GM23338 (cell line): ENCODE results near the gene TACC3.

Experiments used
- CREB1 ChIP-seq: fragments of 250-450 bp; sonication (Bioruptor Pico); IDR thresholded peaks from 2 replicates; pipeline ENCODE4 v1.5.0; 2020; ENCODE audit warnings: low read depth, mild to moderate bottlenecking, moderate library complexity
- EZH2 ChIP-seq: fragments of 200-600 bp; sonication (generic); IDR thresholded peaks from one replicate; pipeline ENCODE4 v1.8.0; 2017; ENCODE audit warnings: antibody characterized with exemption, mild to moderate bottlenecking, low read depth; ENCODE audit not compliant: unreplicated experiment
- EZH2phosphoT487 ChIP-seq: fragments of 200-600 bp; sonication (generic); IDR thresholded peaks from one replicate; pipeline ENCODE4 v1.8.1; 2018; ENCODE audit warnings: antibody characterized with exemption; ENCODE audit not compliant: unreplicated experiment
- JUNB ChIP-seq: IDR thresholded peaks from one replicate; pipeline ENCODE4 v1.6.1; 2016; ENCODE audit warnings: antibody characterized with exemption; ENCODE audit not compliant: unreplicated experiment
- POLR2AphosphoS5 ChIP-seq: IDR thresholded peaks from 2 replicates; pipeline ENCODE4 v1.6.1; 2016; ENCODE audit warnings: antibody characterized with exemption, low read depth
- TF ChIP-seq, protein P1 (sequence below), 2 experiments: fragments of 200-600 bp in 1 of 2; sonication (generic) in 1 of 2; conservative IDR thresholded peaks; 2 replicates each; pipeline versions ENCODE4 v1.5.1 to v1.6.1; 2016 to 2017; ENCODE audit warnings: antibody characterized with exemption in 2 of 2, low read depth in 2 of 2, mild to moderate bottlenecking in 2 of 2, moderate library complexity in 1 of 2
- TF ChIP-seq, protein P2 (sequence below): IDR thresholded peaks from one replicate; pipeline ENCODE4 v1.6.1; 2018; ENCODE audit warnings: antibody characterized with exemption; ENCODE audit not compliant: unreplicated experiment
- TF ChIP-seq, protein P3 (sequence below): IDR thresholded peaks from 2 replicates; pipeline ENCODE4 v1.6.1; 2016; ENCODE audit warnings: antibody characterized with exemption

DNA sequence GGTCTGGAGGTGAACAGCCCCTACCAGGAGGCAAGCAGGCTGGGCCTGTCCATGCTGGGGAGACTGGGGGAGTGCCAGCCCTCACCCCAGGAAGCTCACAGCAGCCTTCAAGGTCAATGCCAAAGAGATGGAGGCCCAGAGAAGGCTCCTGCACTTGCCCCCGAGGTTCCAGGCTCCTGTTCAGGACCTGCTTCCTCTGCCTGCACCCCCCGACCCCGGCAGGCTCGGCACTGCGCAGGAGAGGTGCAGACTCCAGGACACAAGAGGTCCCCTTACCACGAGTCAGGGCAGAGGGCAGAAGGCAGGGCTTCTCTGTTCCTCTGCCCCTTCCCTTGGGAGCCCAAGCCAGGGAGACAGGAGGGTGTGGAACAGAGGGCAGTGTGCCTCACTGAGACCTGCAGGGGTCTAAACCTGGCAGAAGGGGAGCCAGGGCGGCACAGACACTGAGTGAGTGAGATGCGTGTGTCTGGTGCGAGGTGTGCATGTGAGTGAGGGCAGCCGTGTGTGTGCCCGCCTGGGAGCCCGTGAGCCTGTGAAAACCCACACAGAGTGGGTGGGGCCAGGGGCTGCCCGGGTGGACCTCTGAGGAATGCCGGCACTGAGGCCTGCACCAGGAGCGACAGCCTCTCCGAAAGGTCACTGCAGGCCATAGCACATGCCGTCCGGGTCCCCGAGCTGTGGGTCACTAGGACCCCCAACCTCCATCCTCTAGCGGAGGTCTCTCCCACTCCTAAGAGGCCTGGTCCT lies 41.1 kb downstream of the TACC3 start:
- TF ChIP-seq, protein P1, sequence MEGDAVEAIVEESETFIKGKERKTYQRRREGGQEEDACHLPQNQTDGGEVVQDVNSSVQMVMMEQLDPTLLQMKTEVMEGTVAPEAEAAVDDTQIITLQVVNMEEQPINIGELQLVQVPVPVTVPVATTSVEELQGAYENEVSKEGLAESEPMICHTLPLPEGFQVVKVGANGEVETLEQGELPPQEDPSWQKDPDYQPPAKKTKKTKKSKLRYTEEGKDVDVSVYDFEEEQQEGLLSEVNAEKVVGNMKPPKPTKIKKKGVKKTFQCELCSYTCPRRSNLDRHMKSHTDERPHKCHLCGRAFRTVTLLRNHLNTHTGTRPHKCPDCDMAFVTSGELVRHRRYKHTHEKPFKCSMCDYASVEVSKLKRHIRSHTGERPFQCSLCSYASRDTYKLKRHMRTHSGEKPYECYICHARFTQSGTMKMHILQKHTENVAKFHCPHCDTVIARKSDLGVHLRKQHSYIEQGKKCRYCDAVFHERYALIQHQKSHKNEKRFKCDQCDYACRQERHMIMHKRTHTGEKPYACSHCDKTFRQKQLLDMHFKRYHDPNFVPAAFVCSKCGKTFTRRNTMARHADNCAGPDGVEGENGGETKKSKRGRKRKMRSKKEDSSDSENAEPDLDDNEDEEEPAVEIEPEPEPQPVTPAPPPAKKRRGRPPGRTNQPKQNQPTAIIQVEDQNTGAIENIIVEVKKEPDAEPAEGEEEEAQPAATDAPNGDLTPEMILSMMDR (conservative IDR thresholded peaks at IDR 0.05; ENCODE audit: low read depth in 2 of 2) = no peak
- TF ChIP-seq EZH2 = no peak
- TF ChIP-seq, protein P2, sequence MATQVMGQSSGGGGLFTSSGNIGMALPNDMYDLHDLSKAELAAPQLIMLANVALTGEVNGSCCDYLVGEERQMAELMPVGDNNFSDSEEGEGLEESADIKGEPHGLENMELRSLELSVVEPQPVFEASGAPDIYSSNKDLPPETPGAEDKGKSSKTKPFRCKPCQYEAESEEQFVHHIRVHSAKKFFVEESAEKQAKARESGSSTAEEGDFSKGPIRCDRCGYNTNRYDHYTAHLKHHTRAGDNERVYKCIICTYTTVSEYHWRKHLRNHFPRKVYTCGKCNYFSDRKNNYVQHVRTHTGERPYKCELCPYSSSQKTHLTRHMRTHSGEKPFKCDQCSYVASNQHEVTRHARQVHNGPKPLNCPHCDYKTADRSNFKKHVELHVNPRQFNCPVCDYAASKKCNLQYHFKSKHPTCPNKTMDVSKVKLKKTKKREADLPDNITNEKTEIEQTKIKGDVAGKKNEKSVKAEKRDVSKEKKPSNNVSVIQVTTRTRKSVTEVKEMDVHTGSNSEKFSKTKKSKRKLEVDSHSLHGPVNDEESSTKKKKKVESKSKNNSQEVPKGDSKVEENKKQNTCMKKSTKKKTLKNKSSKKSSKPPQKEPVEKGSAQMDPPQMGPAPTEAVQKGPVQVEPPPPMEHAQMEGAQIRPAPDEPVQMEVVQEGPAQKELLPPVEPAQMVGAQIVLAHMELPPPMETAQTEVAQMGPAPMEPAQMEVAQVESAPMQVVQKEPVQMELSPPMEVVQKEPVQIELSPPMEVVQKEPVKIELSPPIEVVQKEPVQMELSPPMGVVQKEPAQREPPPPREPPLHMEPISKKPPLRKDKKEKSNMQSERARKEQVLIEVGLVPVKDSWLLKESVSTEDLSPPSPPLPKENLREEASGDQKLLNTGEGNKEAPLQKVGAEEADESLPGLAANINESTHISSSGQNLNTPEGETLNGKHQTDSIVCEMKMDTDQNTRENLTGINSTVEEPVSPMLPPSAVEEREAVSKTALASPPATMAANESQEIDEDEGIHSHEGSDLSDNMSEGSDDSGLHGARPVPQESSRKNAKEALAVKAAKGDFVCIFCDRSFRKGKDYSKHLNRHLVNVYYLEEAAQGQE = no peak
- TF ChIP-seq, protein P3, sequence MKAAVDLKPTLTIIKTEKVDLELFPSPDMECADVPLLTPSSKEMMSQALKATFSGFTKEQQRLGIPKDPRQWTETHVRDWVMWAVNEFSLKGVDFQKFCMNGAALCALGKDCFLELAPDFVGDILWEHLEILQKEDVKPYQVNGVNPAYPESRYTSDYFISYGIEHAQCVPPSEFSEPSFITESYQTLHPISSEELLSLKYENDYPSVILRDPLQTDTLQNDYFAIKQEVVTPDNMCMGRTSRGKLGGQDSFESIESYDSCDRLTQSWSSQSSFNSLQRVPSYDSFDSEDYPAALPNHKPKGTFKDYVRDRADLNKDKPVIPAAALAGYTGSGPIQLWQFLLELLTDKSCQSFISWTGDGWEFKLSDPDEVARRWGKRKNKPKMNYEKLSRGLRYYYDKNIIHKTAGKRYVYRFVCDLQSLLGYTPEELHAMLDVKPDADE = no peak
- no peak for TF ChIP-seq EZH2phosphoT487
- no peak for TF ChIP-seq POLR2AphosphoS5
- no peak for TF ChIP-seq CREB1
- TF ChIP-seq JUNB = no peak
